ENCODE measurements around the gene PCDH18.
"Not testable (repeated sequence)": the region's sequence is repeated elsewhere in the genome, so short reads cannot be mapped to it uniquely, and the experiment has no call there.

The PCDH18 gene

DNA sequence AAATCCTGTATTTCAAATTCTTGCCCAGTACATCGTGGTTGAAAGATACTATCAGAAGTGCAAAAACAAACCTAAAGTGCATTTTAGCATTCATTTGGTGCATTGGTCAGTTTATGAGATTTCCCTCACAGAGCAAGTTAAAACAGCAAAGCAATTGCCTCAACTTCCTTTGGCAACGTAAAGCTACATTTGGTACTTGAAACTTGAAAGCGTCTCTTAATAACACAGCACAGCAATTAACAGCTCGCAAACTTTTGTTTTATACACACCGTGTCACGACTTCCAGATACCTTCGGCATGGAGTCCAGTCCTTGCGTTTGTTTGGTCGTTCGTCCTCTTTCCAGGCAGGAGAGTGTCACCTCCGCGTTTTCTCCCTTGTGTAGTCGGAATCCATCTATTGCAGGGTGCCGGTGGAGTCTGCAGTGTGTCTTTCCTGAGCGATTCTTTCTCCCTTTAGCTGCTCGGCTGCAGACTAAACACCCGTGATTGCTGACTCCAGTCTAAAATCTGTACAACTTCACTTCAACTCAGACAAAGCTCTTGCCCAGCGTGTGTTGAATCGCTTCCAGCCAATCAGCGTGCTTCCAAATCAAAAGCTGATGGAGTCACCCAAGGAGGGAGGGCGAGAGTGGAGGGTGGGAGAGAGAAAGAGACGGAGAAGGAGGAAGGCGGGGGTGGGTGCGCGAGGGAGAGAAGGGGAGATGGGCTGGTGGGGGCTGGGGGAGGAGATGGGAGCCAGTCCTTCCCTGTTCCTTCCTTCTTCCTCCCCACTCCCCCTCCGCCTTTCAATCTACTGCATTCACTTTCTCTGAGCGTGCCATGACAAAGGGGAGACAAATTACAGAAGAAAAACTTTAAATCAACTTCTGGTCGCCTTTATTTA, at the start of gene PCDH18:
PCDH18 (minus strand) TSS at position 509 of the 883 bp plus-strand sequence; CDS start at position 103, 406 bp downstream.
- DNase-seq (ENCODE audit: low read depth in 3 of 3, low spot score in 1 of 3) = no peak

GRCh38 chr4:137576446-137576845, 44.2 kb upstream of the PCDH18 start:
- no peak for DNase-seq (ENCODE audit: low read depth in 3 of 3, low spot score in 1 of 3)

- no peak for DNase-seq (ENCODE audit: low read depth in 3 of 3, low spot score in 1 of 3)
Observed at GRCh38 chr4:137572647-137573046, 40.4 kb upstream of the PCDH18 start.

DNA sequence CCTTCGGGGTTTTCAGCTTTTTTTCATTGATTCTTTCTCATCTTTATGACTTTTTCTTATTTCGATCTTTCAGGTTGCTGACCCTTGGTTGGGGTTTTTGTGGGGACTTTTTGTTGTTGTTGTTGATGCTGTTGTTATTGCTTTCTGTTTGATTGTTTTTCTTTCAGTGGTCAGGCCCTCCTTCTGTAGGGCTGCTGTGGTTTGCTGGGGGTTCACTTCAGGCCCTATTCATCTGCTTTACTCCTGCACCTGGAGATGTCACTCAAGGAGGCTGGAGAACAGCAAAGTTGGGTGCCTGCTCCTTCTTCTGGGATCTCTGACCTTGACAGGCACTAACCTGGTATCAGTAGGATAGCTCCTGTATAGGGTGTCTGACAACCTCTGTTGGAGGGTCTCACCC, 39.9 kb upstream of the PCDH18 start:
- DNase-seq (ENCODE audit: low read depth in 3 of 3, low spot score in 1 of 3) = no peak

GRCh38 chr4:137559801-137560200, 27.5 kb upstream of the PCDH18 start:
- no peak for DNase-seq (ENCODE audit: low read depth in 3 of 3, low spot score in 1 of 3)

DNA sequence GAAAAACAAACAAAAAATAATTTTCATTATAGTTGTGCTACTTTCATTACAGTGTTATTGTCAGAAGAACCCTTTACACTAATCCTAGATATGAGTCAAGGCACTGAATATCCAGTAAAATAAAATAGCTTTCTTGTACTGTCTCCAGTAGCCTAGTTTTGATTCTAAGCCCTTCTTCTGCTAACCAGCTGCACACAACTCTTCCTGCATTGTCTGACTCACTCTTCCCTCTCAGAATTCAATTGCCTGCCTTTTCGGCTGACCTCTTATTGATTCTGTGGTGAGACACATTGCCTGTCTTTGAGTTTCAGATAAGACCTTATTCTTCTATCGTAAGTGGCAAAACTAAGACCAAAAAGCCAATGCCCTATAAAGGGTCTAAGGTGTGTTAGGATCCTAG, 26.7 kb upstream of the PCDH18 start:
- no peak for DNase-seq (ENCODE audit: low read depth in 3 of 3, low spot score in 1 of 3)

GRCh38 chr4:137545461-137545861, 13.2 kb upstream of the PCDH18 start:
- DNase-seq (ENCODE audit: low read depth in 3 of 3, low spot score in 1 of 3) = no peak

DNA sequence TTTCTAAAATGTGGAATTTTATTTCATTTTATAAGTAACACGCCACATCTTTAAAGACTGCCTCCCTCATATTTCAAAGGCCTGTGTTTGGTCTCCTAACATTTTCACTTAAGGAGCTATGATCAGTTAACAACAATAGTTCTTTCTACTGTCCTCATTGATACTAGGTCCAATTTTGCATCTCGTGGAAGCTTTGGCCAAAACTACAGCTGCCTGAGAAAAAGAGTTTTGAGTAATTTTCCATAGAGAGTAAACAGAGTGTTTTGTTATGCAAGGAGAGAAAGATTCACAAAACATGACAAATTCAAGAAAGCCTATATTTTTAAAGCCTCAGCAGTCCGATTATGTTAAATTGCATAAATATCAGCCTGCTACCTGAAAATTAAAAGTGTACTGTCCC, 11.4 kb upstream of the PCDH18 start:
- no peak for DNase-seq (ENCODE audit: low read depth in 3 of 3, low spot score in 1 of 3)

DNA sequence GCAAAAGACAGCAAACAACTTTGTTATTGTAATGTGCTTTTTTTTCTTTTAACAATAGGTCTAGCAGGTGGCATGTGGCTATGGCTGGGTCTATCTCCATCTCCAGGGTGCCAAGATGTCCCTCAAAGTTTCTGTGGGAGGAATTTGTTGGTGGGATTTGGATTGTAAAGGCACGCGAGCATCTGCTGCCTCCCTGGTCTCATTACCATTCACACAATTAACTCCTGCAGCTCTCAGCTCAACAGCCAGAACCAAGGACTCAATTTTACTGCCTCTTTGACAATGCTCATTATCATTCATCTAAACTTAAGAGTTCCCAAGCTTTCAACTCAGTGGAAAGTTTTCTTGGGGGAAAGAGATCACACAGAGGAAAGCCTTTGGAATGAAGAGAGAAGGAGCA, 10.9 kb upstream of the PCDH18 start:
- no peak for DNase-seq (ENCODE audit: low read depth in 3 of 3, low spot score in 1 of 3)

DNA sequence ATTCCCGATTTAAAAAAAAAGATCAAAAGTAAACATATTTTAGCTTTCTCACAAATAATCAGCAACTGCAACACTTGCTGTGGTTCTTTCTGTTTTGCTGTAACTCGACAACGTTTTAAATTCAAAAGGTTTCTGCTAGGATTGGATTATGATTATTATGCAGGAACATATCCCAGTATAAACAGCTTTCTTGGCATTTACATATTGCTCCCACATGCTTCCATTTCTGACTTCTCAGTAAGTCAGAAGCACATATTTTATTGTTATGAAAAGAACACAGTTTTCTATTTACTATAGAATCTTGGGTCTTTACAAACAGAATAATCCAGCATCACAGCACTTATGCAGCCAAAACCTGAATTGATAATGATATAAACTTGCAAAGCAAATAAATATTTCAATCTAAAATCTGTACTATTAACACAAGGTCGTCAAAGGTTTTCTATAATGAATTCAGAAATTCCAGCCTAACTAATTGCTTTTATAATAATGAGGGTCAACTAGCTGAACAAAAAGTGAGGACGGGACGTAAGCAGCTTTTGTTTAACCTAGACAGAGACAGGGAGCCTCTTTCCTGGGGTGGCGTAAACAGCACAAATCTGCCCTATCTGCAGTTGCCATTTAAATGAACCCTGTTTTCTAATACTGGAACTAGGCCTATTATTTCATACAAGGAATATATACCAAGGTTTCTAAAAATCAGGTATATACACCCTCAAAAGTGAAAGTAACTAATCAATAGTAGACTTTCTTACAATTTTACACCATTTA, 9.8 kb upstream of the PCDH18 start:
- no peak for DNase-seq (ENCODE audit: low read depth in 3 of 3, low spot score in 1 of 3)

GRCh38 chr4:137541181-137541580, 8.9 kb upstream of the PCDH18 start:
- DNase-seq (ENCODE audit: low read depth in 3 of 3, low spot score in 1 of 3) = no peak

DNA sequence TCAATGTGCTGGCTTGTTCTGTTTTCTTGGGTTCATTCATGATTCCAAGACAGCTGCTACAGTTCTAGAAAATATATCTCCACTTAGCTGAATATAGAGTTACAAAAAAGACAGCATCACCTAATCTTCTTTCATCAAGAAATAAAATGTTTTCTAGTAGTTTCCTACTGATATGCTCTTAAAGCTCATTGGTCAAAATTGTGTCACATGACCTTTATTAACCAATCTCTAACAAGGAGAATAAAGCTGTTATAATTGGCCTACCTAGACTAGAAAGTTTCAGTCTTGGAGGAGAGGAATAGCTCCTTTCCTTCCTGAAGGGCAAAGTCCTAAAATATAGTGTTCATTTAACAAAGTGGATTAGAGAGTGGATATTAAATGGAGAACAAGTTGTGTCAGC, 8.1 kb upstream of the PCDH18 start:
- DNase-seq (ENCODE audit: low read depth in 3 of 3, low spot score in 1 of 3) = no peak

DNA sequence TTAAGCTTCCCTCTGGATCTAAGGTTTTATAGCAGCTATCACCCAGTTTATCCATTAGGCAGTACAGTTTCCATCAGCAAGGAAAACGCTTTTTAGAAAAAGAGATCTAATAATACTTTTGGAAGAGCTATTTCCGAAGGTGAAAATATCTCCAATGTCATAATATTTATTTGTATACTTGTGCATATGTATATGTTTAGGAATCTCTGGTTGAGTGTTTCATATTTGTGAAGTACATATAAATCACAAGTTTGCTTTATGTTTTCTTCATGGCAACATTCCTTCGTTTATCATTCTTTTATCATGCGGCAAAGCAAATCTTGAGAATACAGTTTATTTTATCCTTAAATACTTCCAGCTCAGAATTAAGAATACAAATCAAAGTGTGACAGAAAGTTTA, 6.2 kb upstream of the PCDH18 start:
- no peak for DNase-seq (ENCODE audit: low read depth in 3 of 3, low spot score in 1 of 3)

DNA sequence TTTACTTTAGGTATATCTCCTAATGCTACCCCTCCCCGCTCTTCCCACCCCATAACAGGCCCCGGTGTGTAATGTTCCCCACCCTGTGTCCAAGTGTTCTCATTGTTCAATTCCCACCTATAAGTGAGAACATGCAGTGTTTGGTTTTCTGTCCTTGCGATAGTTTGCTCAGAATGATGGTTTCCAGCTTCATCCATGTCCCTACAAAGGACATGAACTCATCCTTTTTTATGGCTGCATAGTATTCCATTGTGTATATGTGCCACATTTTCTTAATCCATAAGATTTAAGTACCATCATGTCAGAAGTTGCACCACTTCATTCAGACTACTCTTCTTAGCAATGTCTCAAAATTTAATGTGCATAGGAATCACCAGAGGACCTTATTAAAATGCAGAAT, 5.5 kb upstream of the PCDH18 start:
- not testable (repeated sequence) for DNase-seq (ENCODE audit: low read depth in 3 of 3, low spot score in 1 of 3)

- no peak for DNase-seq (ENCODE audit: low read depth in 3 of 3, low spot score in 1 of 3)
Observed at GRCh38 chr4:137536789-137537561, 4.7 kb upstream of the PCDH18 start.

DNA sequence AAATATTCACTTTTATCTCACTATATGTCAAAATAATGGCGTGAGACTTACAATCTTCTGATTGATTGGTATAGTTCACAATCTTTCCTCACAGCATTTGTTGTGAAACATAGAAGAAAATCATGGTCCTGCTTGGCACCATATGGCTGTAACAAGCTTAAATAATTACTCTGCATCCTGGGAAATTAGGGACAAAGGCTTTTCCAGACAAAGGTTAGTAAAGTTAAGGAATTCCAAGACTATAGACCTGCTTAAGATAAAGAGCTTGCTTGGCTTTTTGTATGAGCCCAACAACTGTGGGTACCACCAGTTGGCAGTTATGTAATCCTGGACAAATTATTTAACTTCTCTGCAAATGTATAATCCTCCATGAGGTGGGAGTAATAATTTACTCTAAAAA, 3.4 kb upstream of the PCDH18 start:
- no peak for DNase-seq (ENCODE audit: low read depth in 3 of 3, low spot score in 1 of 3)

GRCh38 chr4:137534516-137534915, 2.2 kb upstream of the PCDH18 start:
- DNase-seq (ENCODE audit: low read depth in 3 of 3, low spot score in 1 of 3) = no peak

- DNase-seq (ENCODE audit: low read depth in 3 of 3, low spot score in 1 of 3) = no peak
Observed at GRCh38 chr4:137533855-137534254, 1.6 kb upstream of the PCDH18 start.

DNA sequence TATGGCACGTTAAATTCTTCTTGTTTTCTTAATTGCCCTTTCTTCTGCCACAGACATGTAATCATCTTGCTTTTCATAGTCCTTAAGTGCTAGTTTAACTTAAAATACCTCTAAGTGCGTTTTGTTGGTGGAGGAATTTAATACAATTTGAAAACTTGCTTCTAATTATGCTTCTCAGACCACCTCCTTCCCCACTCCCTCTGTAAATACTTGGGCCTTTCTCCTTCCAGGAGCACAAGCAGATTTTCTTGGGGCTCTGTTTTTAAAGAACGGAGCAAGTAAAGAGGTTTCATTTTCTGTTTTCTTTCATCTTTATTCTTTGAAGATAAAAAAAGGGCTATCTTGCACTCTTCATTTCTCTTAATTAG, 559 bp upstream of the PCDH18 start:
- no peak for DNase-seq (ENCODE audit: low read depth in 3 of 3, low spot score in 1 of 3)

DNA sequence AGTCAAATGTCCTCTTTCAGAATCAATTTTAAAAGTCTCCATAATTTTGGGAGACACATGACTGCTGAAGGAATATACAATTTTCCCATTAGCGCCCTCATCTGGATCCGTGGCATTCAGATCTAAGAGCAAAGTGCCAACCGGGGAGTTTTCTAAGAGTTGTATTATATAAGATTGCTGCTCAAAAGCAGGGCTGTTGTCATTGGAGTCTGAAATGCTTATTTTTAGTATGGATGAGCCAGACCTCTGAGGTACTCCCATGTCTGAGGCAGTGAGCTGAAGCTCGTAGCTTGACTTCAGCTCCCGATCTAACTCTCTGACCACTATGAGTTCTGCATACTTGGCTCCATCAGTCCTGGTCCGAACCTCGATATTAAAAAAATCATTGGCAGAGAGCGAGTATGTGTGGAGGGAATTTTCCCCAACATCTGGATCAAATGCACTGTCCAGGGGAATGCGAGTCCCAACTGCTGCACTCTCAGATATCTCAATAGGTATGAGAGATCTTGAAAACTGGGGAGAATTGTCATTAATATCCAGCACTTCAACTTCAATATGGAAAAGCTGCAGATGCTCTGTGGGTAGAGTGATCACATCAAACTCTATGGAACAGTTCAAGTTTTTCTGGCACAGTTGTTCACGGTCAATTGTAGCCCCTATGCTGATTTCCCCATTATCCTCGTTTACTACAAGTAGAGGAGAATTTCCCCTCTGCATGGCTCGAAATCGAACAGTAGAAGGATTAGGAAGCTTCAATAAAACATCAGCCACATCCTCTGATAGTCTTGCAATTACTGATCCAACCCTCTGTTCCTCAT, 917 bp downstream of the PCDH18 start:
- no peak for DNase-seq (ENCODE audit: low read depth in 3 of 3, low spot score in 1 of 3)

DNA sequence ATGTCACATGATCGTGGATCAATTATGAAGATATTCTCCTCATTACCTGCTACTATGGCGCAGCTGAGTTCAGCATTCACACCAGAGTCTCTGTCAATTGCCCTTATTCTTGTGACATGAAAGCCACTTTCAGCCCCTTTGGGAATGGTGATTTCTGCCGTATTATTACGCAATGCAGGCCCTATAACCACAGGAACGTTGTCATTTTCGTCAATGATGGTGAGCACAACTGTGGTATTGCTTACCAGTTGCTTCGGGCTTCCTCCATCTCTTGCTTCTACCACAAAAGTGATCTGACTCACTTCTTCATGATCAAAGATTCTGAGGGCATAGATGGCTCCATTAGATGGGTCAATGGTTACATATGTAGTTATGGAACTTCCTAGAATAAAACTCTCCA, 2.1 kb downstream of the PCDH18 start:
- DNase-seq (ENCODE audit: low read depth in 3 of 3, low spot score in 1 of 3) = no peak

Measured in stimulated activated CD4-positive, alpha-beta T cell treated with anti-CD3 and anti-CD28 coated beads, TNF-alpha, amount 100 ng/mL, for 1 hour (primary cell).